HEK293 (cell line): ENCODE data around the gene BTBD9.

Source experiments
- CTCF ChIP-seq: fragments of 450-650 bp; formaldehyde crosslinking; IDR thresholded peaks from 2 replicates; pipeline ENCODE4 v1.5.1; 2016; ENCODE audit warnings: missing biosample characterization, missing genetic modification characterization
- KLF9 ChIP-seq: fragments of 450-650 bp; formaldehyde crosslinking; IDR thresholded peaks from 2 replicates; pipeline ENCODE4 v1.5.1; 2016; ENCODE audit warnings: missing biosample characterization, missing genetic modification characterization, low read depth
- PBX3 ChIP-seq: sonication (generic); formaldehyde crosslinking; IDR thresholded peaks from 2 replicates; pipeline ENCODE4 v1.8.1; 2022; ENCODE audit warnings: mild to moderate bottlenecking, moderate library complexity, missing genetic modification reagents
- ZNF202 ChIP-seq: fragments of 450-650 bp; formaldehyde crosslinking; IDR thresholded peaks from 2 replicates; pipeline ENCODE4 v1.5.1; 2016; ENCODE audit warnings: missing biosample characterization, missing genetic modification characterization, borderline replicate concordance
- ZNF239 ChIP-seq: fragments of 450-650 bp; formaldehyde crosslinking; IDR thresholded peaks from 2 replicates; pipeline ENCODE4 v1.5.1; 2016; ENCODE audit warnings: missing biosample characterization, missing genetic modification characterization
- ZNF768 ChIP-seq: fragments of 450-650 bp; formaldehyde crosslinking; IDR thresholded peaks from 2 replicates; pipeline ENCODE4 v1.5.1; 2018; ENCODE audit warnings: missing biosample characterization, mild to moderate bottlenecking, missing genetic modification characterization
- ZSCAN30 ChIP-seq: fragments of 450-650 bp; IDR thresholded peaks from 2 replicates; pipeline ENCODE4 v1.5.1; 2018; ENCODE audit warnings: missing biosample characterization, mild to moderate bottlenecking, missing genetic modification characterization, moderate library complexity

GRCh38 chr6:38427492-38428210 lies 212.1 kb downstream of the BTBD9 start:
- TF ChIP-seq CTCF, result no peak
- TF ChIP-seq PBX3, result no peak
- no peak for TF ChIP-seq ZNF239 (tag by site-specific recombination)
- TF ChIP-seq ZNF202 (tag by site-specific recombination), result no peak
- TF ChIP-seq KLF9, result no peak
- no peak for TF ChIP-seq ZSCAN30 (tag by site-specific recombination)
- TF ChIP-seq ZNF768 (tag by site-specific recombination), result no peak
